HCT116 (cell line): ENCODE results near the gene CTCFL. TPM values are rescaled to one million over a fixed set of nuclear protein-coding genes. Genes with fewer than 3 reads are reported as not detected.

Experiments
- ATAC-seq: fragments of 200-7000 bp; cut with Tn5 transposase; 2 replicates; pipeline ENCODE4 v1.9.1; 2020; ENCODE audit warnings: mild to moderate bottlenecking, moderate library complexity
- BruUV-seq: library from RNA; stranded (reverse); fragments of 400-500 nt; replicated peaks from 2 replicates; lab custom pipeline; 2021; lab: Mats Ljungman, UMichigan
- CTCF ChIA-PET: fragments of 300-600 bp; sonication (Branson Sonifier 250); formaldehyde crosslinking; loops from one replicate; lab custom pipeline; 2021; ENCODE audit warnings: antibody characterized with exemption; lab: Charles Lee
- POLR2A ChIA-PET: fragments of 300-600, 350-600 bp; sonication (Branson Sonifier 250); formaldehyde crosslinking; loops from one replicate; lab custom pipeline; 2021; ENCODE audit warnings: antibody characterized with exemption; lab: Charles Lee
- RAD21 ChIA-PET, 2 experiments: fragments of 300-600 bp; sonication (Branson Sonifier 250); formaldehyde crosslinking; loops; one replicate each; lab custom pipeline; 2023; ENCODE audit warnings: low total read pairs in 2 of 2; ENCODE audit not compliant: uncharacterized antibody in 2 of 2, unreplicated experiment in 2 of 2, low non-redundant PET in 1 of 2; lab: Charles Lee
- DNase-seq: peaks from one replicate; pipeline ENCODE4 v3.0.0-alpha.2; 2010; ENCODE audit warnings: low read depth, low spot score
- H2AFZ ChIP-seq: fragments of 200-600 bp; shearing (Covaris generic), sonication (generic); 2 replicates; pipeline ENCODE4 v1.6.1; 2017; ENCODE audit warnings: low read depth, mixed run types, mixed read lengths, antibody characterized with exemption, low read length; ENCODE audit not compliant: poor library complexity, severe bottlenecking
- H3K27ac ChIP-seq: 2 replicates; pipeline ENCODE4 v1.5.1; 2012; ENCODE audit warnings: low read depth, low read length
- H3K27me3 ChIP-seq: fragments of 200-600 bp; sonication (generic); 2 replicates; pipeline ENCODE4 v1.6.1; 2016; ENCODE audit warnings: mixed run types, low read length, mixed read lengths; ENCODE audit not compliant: insufficient read depth
- H3K36me3 ChIP-seq, 2 experiments: fragments of 200-500 bp in 1 of 2; fragments of 200-600 bp in 1 of 2; sonication (Bioruptor generic) in 1 of 2; sonication (generic) in 1 of 2; 2 replicates each; pipeline versions ENCODE4 v1.5.1 to v1.6.1; 2014 to 2016; ENCODE audit warnings: low read length in 2 of 2, inconsistent platforms in 1 of 2, mixed read lengths in 1 of 2, mixed run types in 1 of 2; ENCODE audit not compliant: insufficient read depth in 2 of 2, control insufficient read depth in 1 of 2
- H3K4me1 ChIP-seq, 2 experiments: fragments of 200-600 bp in 1 of 2; sonication (generic) in 1 of 2; 2 replicates each; pipeline versions ENCODE4 v1.5.1 to v1.6.1; 2012 to 2017; ENCODE audit warnings: low read length in 2 of 2, inconsistent platforms in 1 of 2, mild to moderate bottlenecking in 1 of 2, mixed read lengths in 1 of 2, mixed run types in 1 of 2, moderate library complexity in 1 of 2; ENCODE audit not compliant: insufficient read depth in 2 of 2, control insufficient read depth in 1 of 2
- H3K4me2 ChIP-seq: fragments of 200-600 bp; sonication (generic); 2 replicates; pipeline ENCODE4 v1.6.1; 2017; ENCODE audit warnings: mixed run types, low read length, mixed read lengths
- H3K4me3 ChIP-seq, 2 experiments: fragments of 200-600 bp in 1 of 2; sonication (generic) in 1 of 2; replicated peaks in 1 of 2; 2 replicates each; pipeline ENCODE4 v1.5.1; 2011 to 2016; ENCODE audit warnings: low read length in 2 of 2, control low read depth in 1 of 2, low read depth in 1 of 2, mild to moderate bottlenecking in 1 of 2, mixed read lengths in 1 of 2, mixed run types in 1 of 2
- H3K79me2 ChIP-seq: fragments of 200-600 bp; sonication (generic); 2 replicates; pipeline ENCODE4 v1.6.1; 2017; ENCODE audit warnings: mild to moderate bottlenecking, mixed run types, low read length, moderate library complexity, mixed read lengths; ENCODE audit not compliant: insufficient read depth
- H3K9ac ChIP-seq: fragments of 200-600 bp; sonication (generic); 2 replicates; pipeline ENCODE4 v1.6.1; 2016; ENCODE audit warnings: low read length, mixed read lengths
- H3K9me2 ChIP-seq: fragments of 200-600 bp; sonication (generic), shearing (Covaris generic); 2 replicates; pipeline ENCODE4 v1.6.1; 2017; ENCODE audit warnings: mixed run types, mild to moderate bottlenecking, moderate library complexity; ENCODE audit not compliant: insufficient read depth
- H3K9me3 ChIP-seq, 2 experiments: fragments of 200-500 bp in 1 of 2; fragments of 200-600 bp in 1 of 2; sonication (Bioruptor generic) in 1 of 2; sonication (generic) in 1 of 2; 2 replicates each; pipeline ENCODE4 v1.6.1; 2014 to 2017; ENCODE audit warnings: low read length in 2 of 2, mixed read lengths in 2 of 2, inconsistent platforms in 1 of 2, low read depth in 1 of 2, mild to moderate bottlenecking in 1 of 2, mixed run types in 1 of 2, moderate library complexity in 1 of 2; ENCODE audit not compliant: control insufficient read depth in 1 of 2, insufficient read depth in 1 of 2
- H4K20me1 ChIP-seq: fragments of 200-600 bp; sonication (generic), shearing (Covaris generic); 2 replicates; pipeline ENCODE4 v1.6.1; 2017; ENCODE audit warnings: mixed run types, mild to moderate bottlenecking, moderate library complexity; ENCODE audit not compliant: insufficient read depth
- EGR1 ChIP-seq: IDR thresholded peaks from 2 replicates; pipeline ENCODE4 v1.6.1; 2012; ENCODE audit warnings: low read depth
- ELF1 ChIP-seq: IDR thresholded peaks from 2 replicates; pipeline ENCODE4 v1.6.1; 2012; ENCODE audit warnings: low read depth, borderline replicate concordance
- POLR2A ChIP-seq: IDR thresholded peaks from 2 replicates; pipeline ENCODE4 v1.7.0; 2011; ENCODE audit warnings: borderline replicate concordance; ENCODE audit not compliant: insufficient read depth, insufficient read length; ENCODE audit errors: extremely low read depth
- REST ChIP-seq: IDR thresholded peaks from 2 replicates; pipeline ENCODE4 v1.6.1; 2012; ENCODE audit warnings: low read depth
- YY1 ChIP-seq: IDR thresholded peaks from 2 replicates; pipeline ENCODE4 v1.6.1; 2011; ENCODE audit warnings: low read length, low read depth, moderate library complexity, mild to moderate bottlenecking; ENCODE audit not compliant: insufficient replicate concordance; ENCODE audit errors: extremely low read depth
- ZNF274 ChIP-seq: fragments of 200-500 bp; sonication (Bioruptor generic); IDR thresholded peaks from 2 replicates; pipeline ENCODE4 v1.6.1; 2014; ENCODE audit warnings: mild to moderate bottlenecking, low read depth, low read length, inconsistent platforms
- intact Hi-C: fragments of 100-400 bp; cut with micrococcal nuclease; formaldehyde crosslinking; loops from 2 replicates; pipeline ENCODE4 v1.10.0; 2022
- total RNA-seq: library from RNA; stranded (reverse); gene quantifications from one replicate; pipeline ENCODE4 v1.2.1, GENCODE V29; 2021; ENCODE audit not compliant: unreplicated experiment
- TF ChIP-seq, protein P1 (sequence below): IDR thresholded peaks from 2 replicates; pipeline ENCODE4 v1.6.1; 2011; ENCODE audit warnings: mild to moderate bottlenecking, low read length, moderate library complexity; ENCODE audit not compliant: insufficient replicate concordance; ENCODE audit errors: extremely low read depth

CTCFL gene
- total RNA-seq, 1 experiment from 2014 or later, result 0.34 TPM

GRCh38 chr20:57479196-57479595, 45.7 kb downstream of the CTCFL start (continued):
- TF ChIP-seq REST, result no peak
- no peak for TF ChIP-seq POLR2A
- TF ChIP-seq EGR1, result no peak
- TF ChIP-seq ELF1, result no peak

DNA sequence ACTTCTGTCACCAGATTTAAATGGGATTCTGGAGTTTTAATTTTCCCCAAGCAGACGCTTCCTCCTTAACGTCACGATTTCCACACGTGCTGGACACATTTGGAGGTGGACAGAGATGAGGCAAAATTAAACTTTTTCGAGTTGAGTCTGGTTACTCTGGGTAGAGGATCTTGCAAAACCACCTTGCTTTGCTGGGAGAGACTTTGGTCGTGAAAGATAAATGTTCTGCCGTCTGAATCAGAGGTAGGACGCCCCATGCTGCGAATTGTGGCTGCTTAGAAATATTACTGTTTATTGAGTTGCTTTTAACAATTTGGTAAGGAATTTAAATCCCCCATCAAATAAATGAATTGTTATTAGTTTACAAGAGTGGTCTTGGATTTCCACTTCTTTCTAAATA, 46.8 kb downstream of the CTCFL start:
- POLR2A ChIA-PET, result no interaction called here
- intact Hi-C loops, result no loop called here
- H3K27ac ChIP-seq, result no peak overlapping the region
- no peaks in the 10 kb centered on the region for H3K27me3 ChIP-seq
- CTCF ChIA-PET, result no interaction called here
- no peaks in the 10 kb centered on the region for H3K9me3 ChIP-seq
- ATAC-seq, result no peak
- BruUV-seq, result no TSS peak
- no peaks in the 10 kb centered on the region for H4K20me1 ChIP-seq
- H3K4me1 ChIP-seq, result peaks cover 9 to 15% of the 10 kb centered on the region in 2 experiments
- RAD21 ChIA-PET, result no interaction called here
- no peak overlapping the region for H3K4me3 ChIP-seq
- H3K36me3 ChIP-seq, result no peaks in the 10 kb centered on the region
- H3K9me2 ChIP-seq, result no peaks in the 10 kb centered on the region
- H3K9ac ChIP-seq, result no peak overlapping the region
- no peaks in the 10 kb centered on the region for H3K79me2 ChIP-seq
- TF ChIP-seq YY1 (no peak), REST (no peak), ZNF274 (no peak), POLR2A (no peak)
- TF ChIP-seq, protein P1, sequence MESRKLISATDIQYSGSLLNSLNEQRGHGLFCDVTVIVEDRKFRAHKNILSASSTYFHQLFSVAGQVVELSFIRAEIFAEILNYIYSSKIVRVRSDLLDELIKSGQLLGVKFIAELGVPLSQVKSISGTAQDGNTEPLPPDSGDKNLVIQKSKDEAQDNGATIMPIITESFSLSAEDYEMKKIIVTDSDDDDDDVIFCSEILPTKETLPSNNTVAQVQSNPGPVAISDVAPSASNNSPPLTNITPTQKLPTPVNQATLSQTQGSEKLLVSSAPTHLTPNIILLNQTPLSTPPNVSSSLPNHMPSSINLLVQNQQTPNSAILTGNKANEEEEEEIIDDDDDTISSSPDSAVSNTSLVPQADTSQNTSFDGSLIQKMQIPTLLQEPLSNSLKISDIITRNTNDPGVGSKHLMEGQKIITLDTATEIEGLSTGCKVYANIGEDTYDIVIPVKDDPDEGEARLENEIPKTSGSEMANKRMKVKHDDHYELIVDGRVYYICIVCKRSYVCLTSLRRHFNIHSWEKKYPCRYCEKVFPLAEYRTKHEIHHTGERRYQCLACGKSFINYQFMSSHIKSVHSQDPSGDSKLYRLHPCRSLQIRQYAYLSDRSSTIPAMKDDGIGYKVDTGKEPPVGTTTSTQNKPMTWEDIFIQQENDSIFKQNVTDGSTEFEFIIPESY, result no peak
- TF ChIP-seq, all 23 proteins: peak for 0
- Histone ChIP-seq H3K4me2 (no peak overlapping the region), H2AFZ (no peak overlapping the region)
- no peak for DNase-seq
